ENCODE data around the gene GCLC.

GCLC gene

GRCh38 chr6:53588816-53589509 is 44.1 kb upstream of the GCLC start:
- Histone ChIP-seq H3K79me2 (no peaks in the 10 kb centered on the region), H3K27me3 (ENCODE audit: control insufficient read depth, insufficient read depth, low read length) (no peaks in the 10 kb centered on the region), H3K9ac (no peak overlapping the region), H2AFZ (peak overlapping the region; percentile 9), H3K36me3 (ENCODE audit: control insufficient read depth, insufficient read depth, low read length) (no peaks in the 10 kb centered on the region), H3K27ac (no peak overlapping the region), H3K4me2 (ENCODE audit: low read length) (no peak overlapping the region), H3K9me3 (ENCODE audit: control insufficient read depth, low read length) (no peaks in the 10 kb centered on the region), H3K4me3 (ENCODE audit: low read depth, low read length) (no peak overlapping the region), H3K4me1 (no peaks in the 10 kb centered on the region)
- TF ChIP-seq CTCF (IDR thresholded peaks at IDR 0.05): no peak

GRCh38 chr6:53587291-53587690 is 42.4 kb upstream of the GCLC start:
- no peak overlapping the region for H3K4me3 ChIP-seq (ENCODE audit: low read depth, low read length)
- no peak overlapping the region for H3K4me2 ChIP-seq (ENCODE audit: low read length)
- H3K79me2 ChIP-seq: no peaks in the 10 kb centered on the region
- H3K4me1 ChIP-seq: no peaks in the 10 kb centered on the region
- no peaks in the 10 kb centered on the region for H3K27me3 ChIP-seq (ENCODE audit: control insufficient read depth, insufficient read depth, low read length)
- H3K27ac ChIP-seq: no peak overlapping the region
- no peak overlapping the region for H2AFZ ChIP-seq
- TF ChIP-seq CTCF (IDR thresholded peaks at IDR 0.05): no peak
- H3K9ac ChIP-seq: no peak overlapping the region
- H3K36me3 ChIP-seq (ENCODE audit: control insufficient read depth, insufficient read depth, low read length): no peaks in the 10 kb centered on the region
- no peaks in the 10 kb centered on the region for H3K9me3 ChIP-seq (ENCODE audit: control insufficient read depth, low read length)

GRCh38 chr6:53585208-53585900 is 40.5 kb upstream of the GCLC start:
- H3K9me3 ChIP-seq (ENCODE audit: control insufficient read depth, low read length): no peaks in the 10 kb centered on the region
- H3K4me1 ChIP-seq: no peaks in the 10 kb centered on the region
- no peak for TF ChIP-seq CTCF (IDR thresholded peaks at IDR 0.05)
- no peak overlapping the region for H3K9ac ChIP-seq
- H3K27me3 ChIP-seq (ENCODE audit: control insufficient read depth, insufficient read depth, low read length): no peaks in the 10 kb centered on the region
- H3K27ac ChIP-seq: no peak overlapping the region
- no peak overlapping the region for H3K4me3 ChIP-seq (ENCODE audit: low read depth, low read length)
- H3K36me3 ChIP-seq (ENCODE audit: control insufficient read depth, insufficient read depth, low read length): no peaks in the 10 kb centered on the region
- H3K4me2 ChIP-seq (ENCODE audit: low read length): no peak overlapping the region
- no peaks in the 10 kb centered on the region for H3K79me2 ChIP-seq
- no peak overlapping the region for H2AFZ ChIP-seq

GRCh38 chr6:53584726-53585125 is 39.8 kb upstream of the GCLC start:
- Histone ChIP-seq H2AFZ (no peak overlapping the region), H3K9me3 (ENCODE audit: control insufficient read depth, low read length) (no peaks in the 10 kb centered on the region), H3K9ac (no peak overlapping the region), H3K79me2 (no peaks in the 10 kb centered on the region), H3K4me3 (ENCODE audit: low read depth, low read length) (no peak overlapping the region), H3K36me3 (ENCODE audit: control insufficient read depth, insufficient read depth, low read length) (no peaks in the 10 kb centered on the region), H3K4me2 (ENCODE audit: low read length) (no peak overlapping the region), H3K27ac (no peak overlapping the region), H3K4me1 (no peaks in the 10 kb centered on the region), H3K27me3 (ENCODE audit: control insufficient read depth, insufficient read depth, low read length) (no peaks in the 10 kb centered on the region)
- no peak for TF ChIP-seq CTCF (IDR thresholded peaks at IDR 0.05)

GRCh38 chr6:53583451-53583850 is 38.5 kb upstream of the GCLC start:
- no peak overlapping the region for H2AFZ ChIP-seq
- no peaks in the 10 kb centered on the region for H3K36me3 ChIP-seq (ENCODE audit: control insufficient read depth, insufficient read depth, low read length)
- H3K9ac ChIP-seq: no peak overlapping the region
- no peaks in the 10 kb centered on the region for H3K27me3 ChIP-seq (ENCODE audit: control insufficient read depth, insufficient read depth, low read length)
- TF ChIP-seq CTCF (IDR thresholded peaks at IDR 0.05): no peak
- H3K9me3 ChIP-seq (ENCODE audit: control insufficient read depth, low read length): no peaks in the 10 kb centered on the region
- H3K27ac ChIP-seq: no peak overlapping the region
- no peak overlapping the region for H3K4me3 ChIP-seq (ENCODE audit: low read depth, low read length)
- no peaks in the 10 kb centered on the region for H3K4me1 ChIP-seq
- no peaks in the 10 kb centered on the region for H3K79me2 ChIP-seq
- H3K4me2 ChIP-seq (ENCODE audit: low read length): no peak overlapping the region
